ENCODE results near the gene ILKAP. TPM values are rescaled to one million over a fixed set of nuclear protein-coding genes. Genes with fewer than 3 reads are reported as not detected.

ILKAP gene
- total RNA-seq, 1 donor from 2014 or later = 22.6 TPM

DNA sequence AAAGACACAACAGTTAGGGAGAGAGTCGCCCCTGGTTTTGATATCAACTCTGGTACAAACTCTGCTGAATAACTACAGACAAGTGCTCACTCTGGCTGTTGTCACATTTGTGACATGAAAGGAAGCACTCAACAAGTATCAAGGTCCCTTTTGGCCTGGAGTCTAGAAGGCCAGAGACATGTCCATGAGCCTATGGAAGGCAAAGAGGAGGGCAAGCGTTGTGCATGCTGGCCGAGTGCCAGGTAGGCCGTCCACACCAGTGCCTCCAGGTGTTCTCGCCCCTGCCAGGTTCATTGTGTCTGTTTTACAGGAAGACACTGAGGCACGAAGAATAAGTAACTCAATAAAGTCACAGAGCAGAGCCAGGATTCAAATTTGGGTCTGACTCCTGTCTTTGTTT lies 21.1 kb downstream of the ILKAP start:
- no peaks in the 10 kb centered on the region for H3K9me3 ChIP-seq
- intact Hi-C loops (cut with DNase I) = no loop called here
- TF ChIP-seq, protein P1, sequence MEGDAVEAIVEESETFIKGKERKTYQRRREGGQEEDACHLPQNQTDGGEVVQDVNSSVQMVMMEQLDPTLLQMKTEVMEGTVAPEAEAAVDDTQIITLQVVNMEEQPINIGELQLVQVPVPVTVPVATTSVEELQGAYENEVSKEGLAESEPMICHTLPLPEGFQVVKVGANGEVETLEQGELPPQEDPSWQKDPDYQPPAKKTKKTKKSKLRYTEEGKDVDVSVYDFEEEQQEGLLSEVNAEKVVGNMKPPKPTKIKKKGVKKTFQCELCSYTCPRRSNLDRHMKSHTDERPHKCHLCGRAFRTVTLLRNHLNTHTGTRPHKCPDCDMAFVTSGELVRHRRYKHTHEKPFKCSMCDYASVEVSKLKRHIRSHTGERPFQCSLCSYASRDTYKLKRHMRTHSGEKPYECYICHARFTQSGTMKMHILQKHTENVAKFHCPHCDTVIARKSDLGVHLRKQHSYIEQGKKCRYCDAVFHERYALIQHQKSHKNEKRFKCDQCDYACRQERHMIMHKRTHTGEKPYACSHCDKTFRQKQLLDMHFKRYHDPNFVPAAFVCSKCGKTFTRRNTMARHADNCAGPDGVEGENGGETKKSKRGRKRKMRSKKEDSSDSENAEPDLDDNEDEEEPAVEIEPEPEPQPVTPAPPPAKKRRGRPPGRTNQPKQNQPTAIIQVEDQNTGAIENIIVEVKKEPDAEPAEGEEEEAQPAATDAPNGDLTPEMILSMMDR (IDR thresholded peaks at IDR 0.05) = no peak
- peaks cover 98% of the 10 kb centered on the region in 2 donors for H3K36me3 ChIP-seq
- no peak overlapping the region for H3K27ac ChIP-seq
- H3K4me3 ChIP-seq = no peak overlapping the region
- DNase-seq (ENCODE audit: low spot score in 2 of 2) = no peak
- no peaks in the 10 kb centered on the region for H3K4me1 ChIP-seq
- H3K27me3 ChIP-seq = no peaks in the 10 kb centered on the region

GRCh38 chr2:238180554-238180953 lies 22.9 kb downstream of the ILKAP start:
- TF ChIP-seq, protein P1 (IDR thresholded peaks at IDR 0.05) = no peak
- Histone ChIP-seq H3K4me1 (no peaks in the 10 kb centered on the region), H3K27me3 (no peaks in the 10 kb centered on the region), H3K27ac (no peak overlapping the region), H3K4me3 (no peak overlapping the region), H3K36me3 (peaks cover 82 to 88% of the 10 kb centered on the region in 2 donors), H3K9me3 (no peaks in the 10 kb centered on the region)
- intact Hi-C loops (cut with DNase I) = no loop called here
- no peak for DNase-seq (ENCODE audit: low spot score in 2 of 2)

GRCh38 chr2:238176613-238177012 lies 26.9 kb downstream of the ILKAP start:
- intact Hi-C loops (cut with DNase I) = no loop called here
- DNase-seq (ENCODE audit: low spot score in 2 of 2) = no peak
- Histone ChIP-seq H3K9me3 (no peaks in the 10 kb centered on the region), H3K27ac (peak overlapping the region in 1 of 2 donors; percentile 1), H3K27me3 (no peaks in the 10 kb centered on the region), H3K4me3 (no peak overlapping the region), H3K4me1 (peaks cover 0 to 2% of the 10 kb centered on the region in 2 donors), H3K36me3 (peaks cover 80 to 90% of the 10 kb centered on the region in 2 donors)
- TF ChIP-seq, protein P1 (IDR thresholded peaks at IDR 0.05) = no peak

GRCh38 chr2:238174701-238175100 lies 28.8 kb downstream of the ILKAP start:
- Histone ChIP-seq H3K27me3 (no peaks in the 10 kb centered on the region), H3K4me1 (peaks cover 6 to 20% of the 10 kb centered on the region in 2 donors), H3K27ac (no peak overlapping the region), H3K36me3 (peaks cover 63 to 77% of the 10 kb centered on the region in 2 donors), H3K9me3 (no peaks in the 10 kb centered on the region), H3K4me3 (no peak overlapping the region)
- TF ChIP-seq, protein P1 (IDR thresholded peaks at IDR 0.05) = no peak
- intact Hi-C loops (cut with DNase I) = no loop called here
- no peak for DNase-seq (ENCODE audit: low spot score in 2 of 2)

- no peaks in the 10 kb centered on the region for H3K9me3 ChIP-seq
- H3K27ac ChIP-seq = no peak overlapping the region
- intact Hi-C loops (cut with DNase I) = no loop called here
- TF ChIP-seq, protein P1 (IDR thresholded peaks at IDR 0.05) = no peak
- H3K4me3 ChIP-seq = no peak overlapping the region
- H3K4me1 ChIP-seq = peaks cover 6 to 22% of the 10 kb centered on the region in 2 donors
- no peak for DNase-seq (ENCODE audit: low spot score in 2 of 2)
- H3K36me3 ChIP-seq = peaks cover 58 to 73% of the 10 kb centered on the region in 2 donors
- H3K27me3 ChIP-seq = no peaks in the 10 kb centered on the region
Observed at GRCh38 chr2:238174291-238174690, 29.2 kb downstream of the ILKAP start.

DNA sequence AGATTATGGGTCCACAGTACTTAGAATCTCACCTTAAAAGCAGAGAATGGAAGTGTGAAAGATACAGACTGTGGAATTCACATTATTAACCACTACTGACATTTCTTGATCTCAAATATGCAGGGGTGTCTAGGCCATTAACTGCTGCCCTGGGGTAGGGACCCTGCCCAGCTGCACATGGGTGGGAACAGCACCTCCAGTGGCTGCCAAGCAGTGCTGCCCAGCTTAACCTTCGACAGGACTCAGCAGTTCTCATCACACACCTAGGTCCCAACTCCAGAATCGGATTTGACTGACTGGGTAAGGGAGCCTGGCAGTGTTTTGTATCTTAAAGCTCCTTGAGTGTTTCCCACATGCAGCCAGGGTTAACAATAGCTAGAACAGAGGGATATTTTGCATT lies 29.8 kb downstream of the ILKAP start:
- Histone ChIP-seq H3K4me3 (no peak overlapping the region), H3K36me3 (peaks cover 53 to 71% of the 10 kb centered on the region in 2 donors), H3K9me3 (no peaks in the 10 kb centered on the region), H3K4me1 (peaks cover 8 to 27% of the 10 kb centered on the region in 2 donors), H3K27ac (no peak overlapping the region), H3K27me3 (no peaks in the 10 kb centered on the region)
- intact Hi-C loops (cut with DNase I) = no loop called here
- DNase-seq (ENCODE audit: low spot score in 2 of 2) = no peak
- TF ChIP-seq, protein P1 (IDR thresholded peaks at IDR 0.05) = no peak

Data from ascending aorta (tissue), 2 donors.